Endothelial cell of umbilical vein (primary cell): Measurements from ENCODE around the gene SOX5. TPM values are rescaled to one million over a fixed set of nuclear protein-coding genes. Genes with fewer than 3 reads are reported as not detected.

Experiments
- BruUV-seq: library from RNA; stranded (reverse); fragments of 400-500 nt; replicated peaks from 2 replicates; lab custom pipeline; 2021; lab: Mats Ljungman, UMichigan
- CTCF ChIA-PET: fragments of 300-600, 350-600 bp; sonication (Branson Sonifier 250); formaldehyde crosslinking; loops from one replicate; lab custom pipeline; 2021; ENCODE audit warnings: antibody characterized with exemption, inconsistent platforms; lab: Charles Lee
- POLR2A ChIA-PET: fragments of 300-600, 350-600 bp; sonication (Branson Sonifier 250); formaldehyde crosslinking; loops from one replicate; lab custom pipeline; 2021; ENCODE audit warnings: antibody characterized with exemption, inconsistent platforms; lab: Charles Lee
- DNase-seq: peaks from one replicate; pipeline ENCODE4 v3.0.0-alpha.2; 2011; ENCODE audit warnings: low read depth, low spot score
- FAIRE-seq: peaks from 2 replicates; lab custom pipeline; 2011; peaks lifted over from hg19 to GRCh38; lab: Jason Lieb, UNC
- H2AFZ ChIP-seq: 2 replicates; pipeline ENCODE4 v1.6.0; 2012; ENCODE audit warnings: low read depth, low read length, control low read depth, inconsistent platforms
- H3K27ac ChIP-seq: 2 replicates; pipeline ENCODE4 v1.5.1; 2011; ENCODE audit warnings: low read depth, mild to moderate bottlenecking, control low read depth, low read length, moderate library complexity; ENCODE audit not compliant: insufficient read depth
- H3K27me3 ChIP-seq, 2 experiments: 2 replicates each; pipeline versions ENCODE4 v1.6.0 to v1.6.1; 2011; ENCODE audit warnings: low read length in 2 of 2, mixed read lengths in 1 of 2; ENCODE audit not compliant: control insufficient read depth in 2 of 2, insufficient read depth in 2 of 2
- H3K36me3 ChIP-seq, 2 experiments: 2 replicates in 1 of 2; 3 replicates in 1 of 2; pipeline ENCODE4 v1.5.1; 2011; ENCODE audit warnings: low read length in 2 of 2, mild to moderate bottlenecking in 1 of 2, moderate library complexity in 1 of 2; ENCODE audit not compliant: control insufficient read depth in 2 of 2, insufficient read depth in 2 of 2; ENCODE audit errors: extremely low read depth in 1 of 2
- H3K4me1 ChIP-seq: 3 replicates; pipeline ENCODE4 v1.5.1; 2011; ENCODE audit warnings: mild to moderate bottlenecking, low read length; ENCODE audit not compliant: control insufficient read depth, insufficient read depth; ENCODE audit errors: extremely low read depth
- H3K4me2 ChIP-seq: 2 replicates; pipeline ENCODE4 v1.6.1; 2011; ENCODE audit warnings: low read length, control low read depth, mixed read lengths; ENCODE audit not compliant: insufficient read depth
- H3K4me3 ChIP-seq, 3 experiments: fragments of 200-600 bp in 1 of 3; sonication (generic), shearing (Covaris generic) in 1 of 3; replicated peaks in 1 of 3; 2 replicates each; pipeline ENCODE4 v1.5.1; 2011 to 2016; ENCODE audit warnings: control low read depth in 3 of 3, low read length in 3 of 3, mild to moderate bottlenecking in 2 of 3, inconsistent platforms in 1 of 3, low read depth in 1 of 3, moderate library complexity in 1 of 3; ENCODE audit not compliant: insufficient read depth in 1 of 3
- H3K79me2 ChIP-seq: 2 replicates; pipeline ENCODE4 v1.6.0; 2012; ENCODE audit warnings: low read length, inconsistent platforms; ENCODE audit not compliant: control insufficient read depth, insufficient read depth
- H3K9ac ChIP-seq: replicated peaks from 2 replicates; pipeline ENCODE3; 2011; ENCODE audit warnings: low read length, control low read depth; ENCODE audit not compliant: insufficient read depth; ENCODE audit errors: extremely low read depth
- H3K9me1 ChIP-seq: replicated peaks from 3 replicates; pipeline ENCODE4 v1.6.0; 2011; ENCODE audit warnings: mild to moderate bottlenecking, low read length; ENCODE audit not compliant: control insufficient read depth, insufficient read depth; ENCODE audit errors: extremely low read depth
- H3K9me3 ChIP-seq: replicated peaks from 2 replicates; pipeline ENCODE4 v1.5.1; 2012; ENCODE audit warnings: low read length, inconsistent platforms; ENCODE audit not compliant: control insufficient read depth, insufficient read depth
- H4K20me1 ChIP-seq: replicated peaks from 2 replicates; pipeline ENCODE3; 2011; ENCODE audit warnings: mild to moderate bottlenecking, low read length; ENCODE audit not compliant: control insufficient read depth, insufficient read depth; ENCODE audit errors: extremely low read depth
- CTCF ChIP-seq, 2 donors: IDR thresholded peaks; 1 replicate in 1 of 2; 2 replicates in 1 of 2; pipeline ENCODE4 v1.5.1; 2011; ENCODE audit warnings: low read length in 2 of 2, mild to moderate bottlenecking in 2 of 2, moderate library complexity in 2 of 2, control low read depth in 1 of 2, inconsistent platforms in 1 of 2, low read depth in 1 of 2; ENCODE audit not compliant: insufficient read depth in 1 of 2; ENCODE audit errors: extremely low read depth in 1 of 2
- EZH2 ChIP-seq: IDR thresholded peaks from 2 replicates; pipeline ENCODE4 v1.6.1; 2012; ENCODE audit warnings: borderline replicate concordance, low read depth, mild to moderate bottlenecking, moderate library complexity, low read length, inconsistent platforms; ENCODE audit not compliant: severe bottlenecking
- FOS ChIP-seq: IDR thresholded peaks from 2 replicates; pipeline ENCODE4 v1.6.1; 2011; ENCODE audit warnings: mild to moderate bottlenecking, low read length, moderate library complexity, borderline replicate concordance; ENCODE audit not compliant: insufficient read depth
- GATA2 ChIP-seq: IDR thresholded peaks from 2 replicates; pipeline ENCODE4 v1.7.0; 2011; ENCODE audit warnings: low read depth, mild to moderate bottlenecking, moderate library complexity, mixed read lengths, low read length; ENCODE audit not compliant: insufficient read length, insufficient read depth
- JUN ChIP-seq: IDR thresholded peaks from 2 replicates; pipeline ENCODE4 v1.6.1; 2011; ENCODE audit warnings: borderline replicate concordance, low read depth; ENCODE audit not compliant: insufficient read length, insufficient read depth
- MAX ChIP-seq: IDR thresholded peaks from 2 replicates; pipeline ENCODE4 v1.6.1; 2011; ENCODE audit not compliant: insufficient read depth, insufficient read length
- POLR2A ChIP-seq: IDR thresholded peaks from 2 replicates; pipeline ENCODE4 v1.6.1; 2012; ENCODE audit warnings: low read depth, mild to moderate bottlenecking, control low read depth, low read length
- POLR2AphosphoS5 ChIP-seq: IDR thresholded peaks from 2 replicates; pipeline ENCODE4 v1.6.1; 2012; ENCODE audit warnings: low read depth, mild to moderate bottlenecking, control low read depth, low read length, moderate library complexity; ENCODE audit not compliant: insufficient read depth
- dilution Hi-C: fragments of 300-500 bp; cut with MboI; formaldehyde crosslinking; loops from one replicate; pipeline ENCODE4 v1.15.0; 2019; ENCODE audit warnings: low sequenced_read_pairs; ENCODE audit not compliant: extremely low pct_ligation_motif_present
- intact Hi-C: fragments of 100-400 bp; cut with micrococcal nuclease; formaldehyde crosslinking; loops from one replicate; pipeline ENCODE4 v1.10.0; 2022
- polyA plus RNA-seq, 4 experiments: library from polyadenylated mRNA; depleted of rRNA in 3 of 4; stranded (reverse) in 3 of 4; unstranded in 1 of 4; fragments of >200 nt; gene quantifications; 2 replicates each; pipeline versions ENCODE4 v1.2.1 to v1.2.3, GENCODE V29; 2011 to 2012; ENCODE audit warnings: missing spikeins in 1 of 4
- total RNA-seq: library from RNA; stranded (reverse); gene quantifications from 2 replicates; pipeline ENCODE4 v1.2.3, GENCODE V29; 2021

The SOX5 gene
- total and polyA plus RNA-seq, 2 donors (not counting 3 experiments of a cell fraction or from before 2014, with no cell fraction given) = 0.63 to 3.5 TPM

- H3K79me2 ChIP-seq = no peaks in the 10 kb centered on the region
- POLR2A ChIA-PET = interaction anchor here (0.6 kb wide), 1 partner anchor 42 kb away, joined by 7 read pairs; no protein-coding TSS in a partner anchor
- intact Hi-C loops = no loop called here
- H3K27ac ChIP-seq = no peak overlapping the region
- H3K4me2 ChIP-seq = no peak overlapping the region
- BruUV-seq = no TSS peak
- no peaks in the 10 kb centered on the region for H3K36me3 ChIP-seq
- H4K20me1 ChIP-seq = no peaks in the 10 kb centered on the region
- CTCF ChIA-PET = interaction anchor here (1.6 kb wide), 1 partner anchor 10 kb away, joined by 5 read pairs; no protein-coding TSS in a partner anchor
- H3K4me3 ChIP-seq = no peak overlapping the region
- peak; percentile 21 for TF ChIP-seq JUN
- TF ChIP-seq CTCF (IDR thresholded peaks at IDR 0.05; ENCODE audit: extremely low read depth in 1 of 2, insufficient read depth in 1 of 2, low read depth in 1 of 2, low read length in 2 of 2) = no peak
- DNase-seq = no peak
- no peaks in the 10 kb centered on the region for H3K27me3 ChIP-seq
- dilution Hi-C loops = no loop called here
- H3K9me3 ChIP-seq = no peaks in the 10 kb centered on the region
- no peak overlapping the region for H2AFZ ChIP-seq
- FAIRE-seq = no peak
- no peaks in the 10 kb centered on the region for H3K9me1 ChIP-seq
- H3K9ac ChIP-seq = no peak overlapping the region
- no peaks in the 10 kb centered on the region for H3K4me1 ChIP-seq
Measured at GRCh38 chr12:23525450-23526072, 423.9 kb downstream of the SOX5 start.

- H2AFZ ChIP-seq = no peak overlapping the region
- dilution Hi-C loops = no loop called here
- H3K9ac ChIP-seq = no peak overlapping the region
- H3K4me3 ChIP-seq = no peak overlapping the region
- H3K27ac ChIP-seq = no peak overlapping the region
- H3K4me1 ChIP-seq = no peaks in the 10 kb centered on the region
- intact Hi-C loops = no loop called here
- no peaks in the 10 kb centered on the region for H3K9me3 ChIP-seq
- TF ChIP-seq CTCF (IDR thresholded peaks at IDR 0.05; ENCODE audit: extremely low read depth in 1 of 2, insufficient read depth in 1 of 2, low read depth in 1 of 2, low read length in 2 of 2) = no peak
- no peak for TF ChIP-seq FOS
- TF ChIP-seq JUN = no peak
- TF ChIP-seq EZH2 = no peak
- no peak for TF ChIP-seq MAX
- no peak for TF ChIP-seq POLR2AphosphoS5
- no peak for TF ChIP-seq GATA2
- TF ChIP-seq POLR2A = no peak
- POLR2A ChIA-PET = no interaction called here
- CTCF ChIA-PET = no interaction called here
- no peaks in the 10 kb centered on the region for H4K20me1 ChIP-seq
- no peak for FAIRE-seq
- no peaks in the 10 kb centered on the region for H3K9me1 ChIP-seq
- no peak overlapping the region for H3K4me2 ChIP-seq
- no peaks in the 10 kb centered on the region for H3K79me2 ChIP-seq
- no peak for DNase-seq
- no peaks in the 10 kb centered on the region for H3K27me3 ChIP-seq
- no TSS peak for BruUV-seq
- no peaks in the 10 kb centered on the region for H3K36me3 ChIP-seq
Measured at GRCh38 chr12:23523339-23523738, 426.1 kb downstream of the SOX5 start.
